Type B pancreatic cell (in vitro differentiated cells): ENCODE data around the gene G2E3. TPM values are rescaled to one million over a fixed set of nuclear protein-coding genes. Genes with fewer than 3 reads are reported as not detected.
"Not testable (repeated sequence)": the region's sequence is repeated elsewhere in the genome, so short reads cannot be mapped to it uniquely, and the experiment has no call there.

Experiments used
- DNase-seq: peaks from one replicate; pipeline ENCODE4 v3.0.0; 2021; ENCODE audit warnings: mixed read lengths; ENCODE audit not compliant: unreplicated experiment; ENCODE audit errors: extremely low spot score
- H3K27ac Mint-ChIP-seq: 2 replicates; pipeline ENCODE4 v1.8.0; 2021; ENCODE audit warnings: mild to moderate bottlenecking, mixed read lengths
- H3K27me3 Mint-ChIP-seq: 2 replicates; pipeline ENCODE4 v1.8.0; 2021; ENCODE audit warnings: mixed read lengths
- H3K36me3 Mint-ChIP-seq: 2 replicates; pipeline ENCODE4 v1.8.0; 2021; ENCODE audit warnings: mixed read lengths
- H3K4me1 Mint-ChIP-seq: one replicate; pipeline ENCODE4 v1.8.0; 2021; ENCODE audit warnings: mixed read lengths; ENCODE audit not compliant: unreplicated experiment
- H3K4me3 Mint-ChIP-seq: 2 replicates; pipeline ENCODE4 v1.8.0; 2021; ENCODE audit warnings: mild to moderate bottlenecking, mixed read lengths
- H3K9me3 Mint-ChIP-seq: 2 replicates; pipeline ENCODE4 v1.8.0; 2021; ENCODE audit warnings: mixed read lengths
- total RNA-seq: library from RNA; stranded (reverse); gene quantifications from 2 replicates; pipeline ENCODE4 v1.2.1, GENCODE V29; 2021; ENCODE audit warnings: low replicate concordance
- TF ChIP-seq, protein P1 (sequence below): fragments of 200-600 bp; sonication (generic); conservative IDR thresholded peaks from 2 replicates; pipeline ENCODE4 v1.5.0; 2021; ENCODE audit warnings: antibody characterized with exemption, mild to moderate bottlenecking

Gene G2E3
- total RNA-seq, 1 donor from 2014 or later: 39.5 TPM

DNA sequence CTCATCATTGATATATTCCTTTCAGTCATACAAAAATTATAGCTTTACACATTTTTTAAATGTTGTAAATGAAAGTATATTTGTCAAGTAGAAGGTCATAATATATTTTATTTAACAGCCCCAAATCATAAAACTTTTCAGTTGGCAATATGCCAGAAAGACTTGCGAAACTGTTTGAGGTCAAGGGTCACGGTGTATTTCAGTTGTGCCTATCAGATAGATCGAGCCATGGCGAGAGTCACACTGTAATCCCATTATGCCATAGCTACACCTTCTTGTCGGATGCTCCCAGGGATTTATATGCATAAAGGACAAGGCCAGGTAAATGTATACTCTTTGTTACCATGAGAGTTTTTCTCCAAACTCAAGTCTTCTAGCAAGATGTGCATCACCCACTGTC is 26.7 kb upstream of the G2E3 start:
- DNase-seq: no peak
- no peak overlapping the region for H3K27ac Mint-ChIP-seq
- TF ChIP-seq, protein P1, sequence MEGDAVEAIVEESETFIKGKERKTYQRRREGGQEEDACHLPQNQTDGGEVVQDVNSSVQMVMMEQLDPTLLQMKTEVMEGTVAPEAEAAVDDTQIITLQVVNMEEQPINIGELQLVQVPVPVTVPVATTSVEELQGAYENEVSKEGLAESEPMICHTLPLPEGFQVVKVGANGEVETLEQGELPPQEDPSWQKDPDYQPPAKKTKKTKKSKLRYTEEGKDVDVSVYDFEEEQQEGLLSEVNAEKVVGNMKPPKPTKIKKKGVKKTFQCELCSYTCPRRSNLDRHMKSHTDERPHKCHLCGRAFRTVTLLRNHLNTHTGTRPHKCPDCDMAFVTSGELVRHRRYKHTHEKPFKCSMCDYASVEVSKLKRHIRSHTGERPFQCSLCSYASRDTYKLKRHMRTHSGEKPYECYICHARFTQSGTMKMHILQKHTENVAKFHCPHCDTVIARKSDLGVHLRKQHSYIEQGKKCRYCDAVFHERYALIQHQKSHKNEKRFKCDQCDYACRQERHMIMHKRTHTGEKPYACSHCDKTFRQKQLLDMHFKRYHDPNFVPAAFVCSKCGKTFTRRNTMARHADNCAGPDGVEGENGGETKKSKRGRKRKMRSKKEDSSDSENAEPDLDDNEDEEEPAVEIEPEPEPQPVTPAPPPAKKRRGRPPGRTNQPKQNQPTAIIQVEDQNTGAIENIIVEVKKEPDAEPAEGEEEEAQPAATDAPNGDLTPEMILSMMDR: no peak
- H3K27me3 Mint-ChIP-seq: peaks cover 1% of the 10 kb centered on the region
- no peaks in the 10 kb centered on the region for H3K36me3 Mint-ChIP-seq
- H3K9me3 Mint-ChIP-seq: no peaks in the 10 kb centered on the region
- no peak overlapping the region for H3K4me3 Mint-ChIP-seq
- no peaks in the 10 kb centered on the region for H3K4me1 Mint-ChIP-seq

DNA sequence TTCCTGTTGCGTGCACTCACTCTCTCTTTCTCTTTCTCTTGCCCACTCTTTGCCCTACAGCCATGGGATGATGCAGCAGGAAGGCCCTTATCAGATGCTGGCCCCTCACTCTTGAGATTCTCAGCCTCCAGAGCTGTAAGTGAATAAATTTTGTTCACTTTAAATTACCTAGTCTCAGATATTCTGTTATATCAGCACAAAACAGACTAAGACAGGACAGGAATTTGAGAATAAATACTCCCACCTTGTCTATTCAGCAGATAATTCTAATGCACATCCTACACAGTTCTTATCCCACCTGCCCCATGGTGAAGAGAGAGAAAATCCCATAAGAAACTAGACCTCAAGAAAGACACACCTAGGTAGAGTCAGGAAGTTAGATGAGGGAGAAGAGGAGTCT is 25.8 kb upstream of the G2E3 start:
- peaks cover 9% of the 10 kb centered on the region for H3K27me3 Mint-ChIP-seq

GRCh38 chr14:30541318-30541717 is 17.6 kb upstream of the G2E3 start:
- Mint-ChIP-seq H3K36me3 (no peaks in the 10 kb centered on the region), H3K27me3 (peaks cover 33% of the 10 kb centered on the region), H3K4me1 (no peaks in the 10 kb centered on the region), H3K9me3 (no peaks in the 10 kb centered on the region), H3K27ac (no peak overlapping the region), H3K4me3 (no peak overlapping the region)
- TF ChIP-seq, protein P1: no peak
- no peak for DNase-seq

More for the DNA sequence above, 25.8 kb upstream of the G2E3 start:
- no peak overlapping the region for H3K27ac Mint-ChIP-seq
- H3K4me1 Mint-ChIP-seq: no peaks in the 10 kb centered on the region
- no peak overlapping the region for H3K4me3 Mint-ChIP-seq
- no peak for DNase-seq
- H3K9me3 Mint-ChIP-seq: no peaks in the 10 kb centered on the region
- TF ChIP-seq, protein P1: no peak
- H3K36me3 Mint-ChIP-seq: no peaks in the 10 kb centered on the region

GRCh38 chr14:30546735-30547134 is 12.2 kb upstream of the G2E3 start:
- not testable (repeated sequence) for H3K4me3 Mint-ChIP-seq, H3K9me3 Mint-ChIP-seq, DNase-seq, H3K27ac Mint-ChIP-seq, H3K4me1 Mint-ChIP-seq, H3K36me3 Mint-ChIP-seq
- H3K27me3 Mint-ChIP-seq: peaks cover 17% of the 10 kb centered on the region

GRCh38 chr14:30547388-30548048 is 11.4 kb upstream of the G2E3 start:
- H3K4me1 Mint-ChIP-seq: peaks cover 8% of the 10 kb centered on the region
- DNase-seq: no peak

DNA sequence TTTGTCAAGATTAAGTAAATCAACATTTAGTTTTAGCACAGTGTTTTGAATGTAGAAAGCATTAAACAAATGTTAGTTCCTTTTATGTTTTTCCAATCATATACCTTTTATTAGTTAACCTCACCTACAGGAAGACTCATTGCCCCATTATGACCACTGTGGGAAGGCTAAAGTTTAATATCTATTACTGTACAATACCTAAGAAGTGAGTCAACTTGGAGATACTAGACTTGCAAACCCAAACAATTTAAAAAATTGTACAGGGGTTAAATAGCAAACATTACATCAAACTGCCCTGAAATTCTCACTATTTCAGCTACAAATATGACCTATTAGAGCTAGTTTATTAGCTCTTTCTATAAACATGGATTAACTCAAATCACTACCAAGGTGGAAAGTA is 8.6 kb upstream of the G2E3 start:
- TF ChIP-seq, protein P1: no peak
- Mint-ChIP-seq H3K36me3 (no peaks in the 10 kb centered on the region), H3K9me3 (no peaks in the 10 kb centered on the region), H3K4me1 (peaks cover 8% of the 10 kb centered on the region), H3K27me3 (peaks cover 9% of the 10 kb centered on the region), H3K27ac (no peak overlapping the region), H3K4me3 (no peak overlapping the region)
- no peak for DNase-seq

More at GRCh38 chr14:30547388-30548048, 11.4 kb upstream of the G2E3 start:
- Mint-ChIP-seq H3K36me3 (no peaks in the 10 kb centered on the region), H3K27me3 (peaks cover 14% of the 10 kb centered on the region), H3K4me3 (no peak overlapping the region), H3K9me3 (no peaks in the 10 kb centered on the region), H3K27ac (no peak overlapping the region)
- TF ChIP-seq, protein P1: no peak
